ENCODE results near the gene LRBA. TPM values are rescaled to one million over a fixed set of nuclear protein-coding genes. Genes with fewer than 3 reads are reported as not detected.

LRBA gene
- total and polyA plus RNA-seq, 4 donors = 11.8 to 149 (median 34.2) TPM

DNA sequence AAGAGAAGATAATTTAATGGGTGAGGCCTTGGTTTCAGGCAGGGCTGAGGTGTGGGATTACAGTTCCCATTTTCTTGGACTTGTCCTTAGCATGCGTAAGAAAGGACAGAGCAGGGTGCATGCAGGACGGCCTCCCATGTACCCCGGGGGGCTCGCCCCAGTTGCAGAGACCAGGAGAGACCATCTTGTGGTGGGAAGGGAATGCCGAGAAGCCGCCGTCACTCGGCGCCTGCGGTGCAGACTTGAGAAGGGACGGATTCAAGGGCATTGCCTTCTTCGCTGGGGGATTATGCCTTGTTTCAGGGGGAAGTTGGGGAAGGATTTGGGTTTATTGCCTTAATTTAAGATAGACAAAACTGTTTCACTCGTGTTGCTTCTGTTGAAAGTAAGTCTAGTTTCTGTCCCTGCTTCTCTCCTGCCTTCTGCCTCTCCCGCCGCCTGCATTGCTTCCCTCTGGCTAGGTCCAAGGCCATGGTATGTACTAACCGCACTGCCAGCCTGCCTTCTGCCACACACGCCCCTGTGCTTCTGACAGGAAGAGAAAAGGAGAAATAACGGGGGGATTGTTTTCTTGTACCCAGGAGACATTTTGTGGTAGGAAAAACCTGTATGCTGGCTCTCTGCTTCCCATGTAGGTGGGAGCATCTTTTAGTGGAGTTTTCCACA lies 761.0 kb downstream of the LRBA start:
- TF ChIP-seq, protein P1, sequence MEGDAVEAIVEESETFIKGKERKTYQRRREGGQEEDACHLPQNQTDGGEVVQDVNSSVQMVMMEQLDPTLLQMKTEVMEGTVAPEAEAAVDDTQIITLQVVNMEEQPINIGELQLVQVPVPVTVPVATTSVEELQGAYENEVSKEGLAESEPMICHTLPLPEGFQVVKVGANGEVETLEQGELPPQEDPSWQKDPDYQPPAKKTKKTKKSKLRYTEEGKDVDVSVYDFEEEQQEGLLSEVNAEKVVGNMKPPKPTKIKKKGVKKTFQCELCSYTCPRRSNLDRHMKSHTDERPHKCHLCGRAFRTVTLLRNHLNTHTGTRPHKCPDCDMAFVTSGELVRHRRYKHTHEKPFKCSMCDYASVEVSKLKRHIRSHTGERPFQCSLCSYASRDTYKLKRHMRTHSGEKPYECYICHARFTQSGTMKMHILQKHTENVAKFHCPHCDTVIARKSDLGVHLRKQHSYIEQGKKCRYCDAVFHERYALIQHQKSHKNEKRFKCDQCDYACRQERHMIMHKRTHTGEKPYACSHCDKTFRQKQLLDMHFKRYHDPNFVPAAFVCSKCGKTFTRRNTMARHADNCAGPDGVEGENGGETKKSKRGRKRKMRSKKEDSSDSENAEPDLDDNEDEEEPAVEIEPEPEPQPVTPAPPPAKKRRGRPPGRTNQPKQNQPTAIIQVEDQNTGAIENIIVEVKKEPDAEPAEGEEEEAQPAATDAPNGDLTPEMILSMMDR (IDR thresholded peaks at IDR 0.05; ENCODE audit: control extremely low read depth, extremely low read depth) = no peak
- Histone ChIP-seq H3K9me3 (ENCODE audit: control insufficient read depth in 4 of 4, insufficient read depth in 3 of 4, low read length in 3 of 4) (peaks cover 0 to 2% (median 0%) of the 10 kb centered on the region in 4 donors), H3K36me3 (ENCODE audit: control insufficient read depth in 4 of 4, insufficient read depth in 4 of 4, low read length in 4 of 4) (peaks cover 0 to 14% (median 0%) of the 10 kb centered on the region in 4 donors), H3K27ac (ENCODE audit: low read depth in 1 of 2, low read length in 1 of 2) (no peak overlapping the region), H3K4me3 (no peak overlapping the region), H3K4me1 (ENCODE audit: control insufficient read depth in 5 of 5, insufficient read depth in 5 of 5, low read length in 5 of 5) (peaks cover 0 to 26% (median 0%) of the 10 kb centered on the region in 5 donors), H3K27me3 (ENCODE audit: control insufficient read depth in 3 of 3, insufficient read depth in 3 of 3, low read length in 2 of 3) (no peaks in the 10 kb centered on the region), H3K9ac (ENCODE audit: insufficient read depth in 1 of 2, low read length in 2 of 2) (no peak overlapping the region)
- DNase-seq (no peak), ATAC-seq (ENCODE audit: insufficient read depth, low FRiP score) (no peak)
- 71 to 89% methylated on average over 18 of the region's 18 CpGs for WGBS, 2 donors

DNA sequence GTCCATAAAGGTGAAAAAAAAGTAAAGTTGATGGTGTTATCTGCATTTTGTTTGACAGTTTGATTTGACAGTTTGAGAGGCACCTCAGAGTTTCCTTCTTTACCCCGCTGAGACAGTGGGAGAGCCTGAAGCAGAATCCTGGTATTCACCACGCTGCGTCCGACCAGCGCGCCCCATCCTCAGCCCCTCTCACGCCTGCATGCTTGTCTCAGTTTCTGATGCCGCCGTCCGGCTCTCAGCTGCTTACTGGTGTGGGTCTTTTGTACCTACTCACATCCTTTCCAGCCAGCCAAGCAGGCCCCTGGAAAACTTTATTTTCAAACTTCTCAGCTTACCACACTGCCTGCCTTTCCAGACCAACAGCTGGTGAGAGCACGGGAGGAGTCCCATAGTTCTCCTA lies 761.7 kb downstream of the LRBA start:
- Histone ChIP-seq H3K36me3 (ENCODE audit: control insufficient read depth in 4 of 4, insufficient read depth in 4 of 4, low read length in 4 of 4) (peaks cover 0 to 14% (median 0%) of the 10 kb centered on the region in 4 donors), H3K9ac (ENCODE audit: insufficient read depth in 1 of 2, low read length in 2 of 2) (no peak overlapping the region), H3K4me3 (no peak overlapping the region), H3K27ac (ENCODE audit: low read depth in 1 of 2, low read length in 1 of 2) (no peak overlapping the region), H3K4me1 (ENCODE audit: control insufficient read depth in 5 of 5, insufficient read depth in 5 of 5, low read length in 5 of 5) (peaks cover 0 to 26% (median 0%) of the 10 kb centered on the region in 5 donors), H3K9me3 (ENCODE audit: control insufficient read depth in 4 of 4, insufficient read depth in 3 of 4, low read length in 3 of 4) (peaks cover 0 to 2% (median 0%) of the 10 kb centered on the region in 4 donors), H3K27me3 (ENCODE audit: control insufficient read depth in 3 of 3, insufficient read depth in 3 of 3, low read length in 2 of 3) (no peaks in the 10 kb centered on the region)
- TF ChIP-seq, protein P1 (IDR thresholded peaks at IDR 0.05; ENCODE audit: control extremely low read depth, extremely low read depth) = no peak
- ATAC-seq (ENCODE audit: insufficient read depth, low FRiP score) (no peak), DNase-seq (no peak)
- WGBS, 2 donors = 97 to 98% methylated on average over 11 of the region's 11 CpGs

DNA sequence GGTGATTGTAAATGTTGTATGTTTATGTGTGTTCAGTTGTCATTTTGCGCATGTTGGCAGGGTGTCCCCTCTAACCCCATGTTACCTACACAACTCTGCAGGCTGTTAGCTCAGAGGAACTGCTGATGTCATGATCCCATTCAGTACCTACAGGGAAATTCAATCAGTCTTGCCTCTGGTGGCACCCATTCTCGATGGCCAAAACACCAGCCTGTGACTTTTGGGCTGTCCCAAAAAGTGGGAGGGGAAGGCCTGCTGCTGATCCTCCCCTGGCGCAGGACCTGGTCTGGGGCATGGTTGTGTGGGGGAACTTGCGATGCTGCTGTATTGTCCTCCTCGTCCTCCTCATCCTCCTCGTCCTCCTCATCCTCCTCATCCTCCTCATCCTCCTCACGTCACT lies 762.3 kb downstream of the LRBA start:
- Histone ChIP-seq H3K9ac (ENCODE audit: insufficient read depth in 1 of 2, low read length in 2 of 2) (no peak overlapping the region), H3K9me3 (ENCODE audit: control insufficient read depth in 4 of 4, insufficient read depth in 3 of 4, low read length in 3 of 4) (peaks cover 0 to 2% (median 0%) of the 10 kb centered on the region in 4 donors), H3K36me3 (ENCODE audit: control insufficient read depth in 4 of 4, insufficient read depth in 4 of 4, low read length in 4 of 4) (peaks cover 0 to 14% (median under 1%) of the 10 kb centered on the region in 4 donors), H3K4me3 (no peak overlapping the region), H3K27ac (ENCODE audit: low read depth in 1 of 2, low read length in 1 of 2) (no peak overlapping the region), H3K27me3 (ENCODE audit: control insufficient read depth in 3 of 3, insufficient read depth in 3 of 3, low read length in 2 of 3) (no peaks in the 10 kb centered on the region), H3K4me1 (ENCODE audit: control insufficient read depth in 5 of 5, insufficient read depth in 5 of 5, low read length in 5 of 5) (peaks cover 0 to 26% (median 0%) of the 10 kb centered on the region in 5 donors)
- no peak for DNase-seq
- WGBS, 2 donors = 91 to 93% methylated on average over 7 of the region's 7 CpGs
- TF ChIP-seq, protein P1 (IDR thresholded peaks at IDR 0.05; ENCODE audit: control extremely low read depth, extremely low read depth) = no peak
- no peak for ATAC-seq (ENCODE audit: insufficient read depth, low FRiP score)
